IPS DF 6.9 (cell line): ENCODE measurements around the gene PPM1J.

ENCODE experiments used
- DNase-seq: peaks from one replicate; pipeline ENCODE4 v3.0.0-alpha.2; 2013; ENCODE audit warnings: low read depth, low spot score
- H3K27ac ChIP-seq: one replicate; pipeline ENCODE4 v1.5.1; 2013; ENCODE audit warnings: low read length, control low read depth
- H3K27me3 ChIP-seq: 2 replicates; pipeline ENCODE4 v1.6.1; 2013; ENCODE audit warnings: mild to moderate bottlenecking, low read length; ENCODE audit not compliant: control insufficient read depth, insufficient read depth
- H3K36me3 ChIP-seq: 2 replicates; pipeline ENCODE4 v1.6.1; 2013; ENCODE audit warnings: low read length; ENCODE audit not compliant: control insufficient read depth, insufficient read depth
- H3K4me1 ChIP-seq: 2 replicates; pipeline ENCODE4 v1.6.1; 2013; ENCODE audit warnings: low read length; ENCODE audit not compliant: control insufficient read depth, insufficient read depth
- H3K4me3 ChIP-seq: 2 replicates; pipeline ENCODE4 v1.5.1; 2013; ENCODE audit warnings: mild to moderate bottlenecking, low read length
- H3K9me3 ChIP-seq: 2 replicates; pipeline ENCODE4 v1.6.1; 2013; ENCODE audit warnings: low read length, inconsistent platforms; ENCODE audit not compliant: control insufficient read depth, insufficient read depth
- WGBS: extraction: QIAGEN DNeasy Blood & Tissue Kit; methylation state at CpG from one replicate; pipeline ENCODE4 v1.1.7; 2013; ENCODE audit warnings: mixed read lengths, missing lambda C conversion rate; ENCODE audit not compliant: insufficient read length, insufficient coverage; 5-methylcytosine and 5-hydroxymethylcytosine counted together

PPM1J gene

GRCh38 chr1:112698366-112699310 lies 16.5 kb downstream of the PPM1J start:
- H3K4me1 ChIP-seq, result peaks cover 8% of the 10 kb centered on the region
- DNase-seq, result no peak
- WGBS, result no CpG with 5 or more reads among the region's 17 CpGs

DNA sequence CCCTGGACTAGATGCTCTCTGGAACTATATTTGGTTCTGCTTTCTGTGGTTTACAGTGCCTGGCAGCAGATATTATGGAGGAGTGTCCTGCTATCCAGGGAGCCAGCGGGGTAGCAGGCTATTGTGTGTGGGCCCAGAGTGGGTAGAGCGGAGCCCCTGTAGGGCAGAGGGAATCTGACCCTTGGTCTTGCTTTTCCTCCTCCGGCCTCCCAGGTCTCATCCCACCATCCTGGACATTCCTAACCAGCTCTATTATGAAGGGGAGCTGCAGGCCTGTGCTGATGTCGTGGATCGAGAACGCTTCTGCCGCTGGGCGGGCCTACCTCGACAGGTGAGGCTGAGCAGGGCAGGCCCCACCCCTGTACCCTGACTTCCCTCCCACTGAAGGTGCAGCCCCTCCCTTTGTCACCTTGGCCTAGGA lies 17.3 kb downstream of the PPM1J start:
- H3K9me3 ChIP-seq, result no peaks in the 10 kb centered on the region
- DNase-seq, result no peak
- H3K4me3 ChIP-seq, result no peak overlapping the region
- no CpG with 5 or more reads among the region's 9 CpGs for WGBS
- H3K36me3 ChIP-seq, result peaks cover 38% of the 10 kb centered on the region
- no peaks in the 10 kb centered on the region for H3K27me3 ChIP-seq
- peaks cover 8% of the 10 kb centered on the region for H3K4me1 ChIP-seq
- no peak overlapping the region for H3K27ac ChIP-seq

More at GRCh38 chr1:112698366-112699310, 16.5 kb downstream of the PPM1J start:
- H3K36me3 ChIP-seq, result peaks cover 36% of the 10 kb centered on the region
- H3K4me3 ChIP-seq, result no peak overlapping the region
- H3K27me3 ChIP-seq, result no peaks in the 10 kb centered on the region
- no peak overlapping the region for H3K27ac ChIP-seq
- no peaks in the 10 kb centered on the region for H3K9me3 ChIP-seq

DNA sequence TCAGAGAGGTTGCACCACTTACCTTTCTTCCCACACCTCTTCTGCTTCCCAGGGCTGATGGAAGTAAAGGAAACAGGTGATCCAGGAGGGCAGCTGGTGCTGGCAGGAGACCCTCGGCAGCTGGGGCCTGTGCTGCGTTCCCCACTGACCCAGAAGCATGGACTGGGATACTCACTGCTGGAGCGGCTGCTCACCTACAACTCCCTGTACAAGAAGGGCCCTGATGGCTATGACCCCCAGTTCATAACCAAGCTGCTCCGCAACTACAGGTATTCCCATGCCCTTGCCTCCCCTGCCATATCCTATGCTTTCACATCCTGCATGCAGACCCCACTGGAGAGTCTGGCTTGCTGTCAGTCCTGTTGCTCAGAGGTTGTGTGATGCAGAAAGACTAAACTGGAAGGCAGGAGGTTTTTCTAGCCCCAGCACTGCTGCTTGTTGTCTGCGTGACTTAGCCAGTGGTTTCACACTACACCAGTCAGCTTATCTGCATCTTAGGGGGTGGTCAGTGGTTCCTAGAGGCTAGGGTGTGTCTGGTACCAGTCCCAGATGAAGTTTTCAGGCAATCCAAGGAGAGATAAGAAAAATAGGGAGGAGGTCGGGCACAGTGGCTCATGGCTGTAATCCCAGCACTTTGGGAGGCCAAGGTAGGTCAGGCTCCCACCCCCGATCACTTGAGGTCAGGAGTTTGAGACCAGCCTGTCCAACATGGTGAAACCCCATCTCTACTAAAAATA lies 18.4 kb downstream of the PPM1J start:
- no peak for DNase-seq
- H3K4me3 ChIP-seq, result no peak overlapping the region
- no CpG with 5 or more reads among the region's 7 CpGs for WGBS
- no peak overlapping the region for H3K27ac ChIP-seq
- no peaks in the 10 kb centered on the region for H3K27me3 ChIP-seq
- H3K4me1 ChIP-seq, result peaks cover 8% of the 10 kb centered on the region
- no peaks in the 10 kb centered on the region for H3K9me3 ChIP-seq
- H3K36me3 ChIP-seq, result peaks cover 41% of the 10 kb centered on the region

DNA sequence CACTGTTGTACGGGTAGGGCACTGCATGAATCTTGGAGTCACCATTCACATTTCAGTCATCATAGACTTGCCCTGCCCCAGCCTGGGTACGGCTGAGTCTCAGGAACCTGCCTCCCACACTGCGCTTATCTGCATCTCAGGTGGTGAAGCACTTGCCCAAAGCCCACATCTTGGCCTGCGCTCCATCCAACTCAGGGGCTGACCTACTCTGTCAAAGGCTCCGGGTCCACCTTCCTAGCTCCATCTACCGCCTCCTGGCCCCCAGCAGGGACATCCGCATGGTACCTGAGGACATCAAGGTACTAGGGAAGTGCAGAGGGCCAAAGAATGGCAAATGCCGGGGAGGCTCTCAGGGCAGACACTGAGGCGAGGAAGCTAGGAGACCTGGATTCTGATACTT lies 19.9 kb downstream of the PPM1J start:
- no peak for DNase-seq
- no peak overlapping the region for H3K27ac ChIP-seq
- H3K9me3 ChIP-seq, result no peaks in the 10 kb centered on the region
- peaks cover 2% of the 10 kb centered on the region for H3K4me1 ChIP-seq
- H3K36me3 ChIP-seq, result peaks cover 40% of the 10 kb centered on the region
- no CpG with 5 or more reads among the region's 9 CpGs for WGBS
- H3K4me3 ChIP-seq, result no peak overlapping the region
- H3K27me3 ChIP-seq, result no peaks in the 10 kb centered on the region

GRCh38 chr1:112694363-112694929 lies 20.7 kb downstream of the PPM1J start:
- no peak overlapping the region for H3K4me3 ChIP-seq
- no peaks in the 10 kb centered on the region for H3K4me1 ChIP-seq
- WGBS, result no CpG with 5 or more reads among the region's 15 CpGs
- DNase-seq, result no peak
- no peaks in the 10 kb centered on the region for H3K27me3 ChIP-seq
- H3K9me3 ChIP-seq, result no peaks in the 10 kb centered on the region
- no peak overlapping the region for H3K27ac ChIP-seq
- H3K36me3 ChIP-seq, result peaks cover 33% of the 10 kb centered on the region

- Histone ChIP-seq H3K27me3 (no peaks in the 10 kb centered on the region), H3K27ac (no peak overlapping the region), H3K4me1 (no peaks in the 10 kb centered on the region), H3K4me3 (no peak overlapping the region), H3K36me3 (peaks cover 31% of the 10 kb centered on the region), H3K9me3 (no peaks in the 10 kb centered on the region)
- no CpG with 5 or more reads among the region's 6 CpGs for WGBS
- no peak for DNase-seq
Measured at GRCh38 chr1:112693821-112694220, 21.3 kb downstream of the PPM1J start.

DNA sequence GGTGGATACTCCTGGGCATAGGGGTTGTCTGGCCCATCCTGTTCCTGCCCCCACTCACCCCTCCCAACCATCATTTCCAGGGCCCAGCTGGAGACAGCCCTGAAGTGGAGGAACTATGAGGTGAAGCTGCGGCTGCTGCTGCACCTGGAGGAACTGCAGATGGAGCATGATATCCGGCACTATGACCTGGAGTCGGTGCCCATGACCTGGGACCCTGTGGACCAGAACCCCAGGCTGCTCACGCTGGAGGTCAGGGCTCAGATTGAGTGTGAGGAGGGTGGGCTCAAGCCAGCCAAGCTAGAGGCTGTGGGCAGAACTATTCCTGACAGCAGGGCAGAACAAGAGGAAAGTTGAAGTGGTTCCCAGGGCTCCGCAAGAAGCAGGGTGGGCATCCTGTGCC lies 22.5 kb downstream of the PPM1J start:
- Histone ChIP-seq H3K4me3 (no peak overlapping the region), H3K9me3 (no peaks in the 10 kb centered on the region), H3K4me1 (no peaks in the 10 kb centered on the region), H3K27ac (no peak overlapping the region), H3K36me3 (peaks cover 31% of the 10 kb centered on the region), H3K27me3 (no peaks in the 10 kb centered on the region)
- WGBS, result no CpG with 5 or more reads among the region's 5 CpGs
- DNase-seq, result no peak

GRCh38 chr1:112689842-112690237 lies 25.3 kb downstream of the PPM1J start:
- H3K4me3 ChIP-seq, result no peak overlapping the region
- no peak for DNase-seq
- no CpG with 5 or more reads among the region's 11 CpGs for WGBS
- H3K9me3 ChIP-seq, result no peaks in the 10 kb centered on the region
- H3K36me3 ChIP-seq, result peaks cover 19% of the 10 kb centered on the region; the same call in 1 of the 2 replicates
- no peaks in the 10 kb centered on the region for H3K4me1 ChIP-seq
- no peak overlapping the region for H3K27ac ChIP-seq
- H3K27me3 ChIP-seq, result no peaks in the 10 kb centered on the region

DNA sequence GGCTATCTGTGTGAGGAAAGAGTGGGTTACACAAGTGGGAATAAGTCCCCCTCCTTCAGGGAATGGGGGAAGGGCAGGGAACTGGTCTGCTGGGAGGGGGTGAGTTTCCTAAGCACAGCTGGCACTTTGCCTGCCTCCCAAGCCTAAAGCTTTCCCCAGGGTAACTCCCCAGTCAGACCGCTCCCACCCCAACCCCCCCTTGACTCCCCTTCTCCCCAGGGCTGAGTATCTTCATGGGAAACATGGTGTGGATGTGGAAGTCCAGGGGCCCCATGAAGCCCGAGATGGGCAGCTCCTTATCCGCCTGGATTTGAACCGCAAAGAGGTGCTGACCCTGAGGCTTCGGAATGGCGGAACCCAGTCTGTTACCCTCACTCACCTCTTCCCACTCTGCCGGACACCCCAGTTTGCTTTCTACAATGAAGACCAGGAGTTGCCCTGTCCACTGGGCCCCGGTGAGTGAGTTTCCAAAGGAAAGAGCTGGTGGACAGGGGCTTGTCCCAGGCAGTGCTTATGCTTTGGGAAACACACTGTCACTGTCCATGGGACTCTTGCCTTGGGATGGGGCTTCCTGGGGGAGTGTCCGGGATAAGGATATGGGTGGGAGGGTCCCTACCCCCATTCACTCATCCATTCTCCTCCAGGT lies 25.8 kb downstream of the PPM1J start:
- Histone ChIP-seq H3K4me3 (no peak overlapping the region), H3K27me3 (no peaks in the 10 kb centered on the region), H3K4me1 (no peaks in the 10 kb centered on the region), H3K27ac (no peak overlapping the region), H3K36me3 (peaks cover 15% of the 10 kb centered on the region; the same call in 1 of the 2 replicates), H3K9me3 (no peaks in the 10 kb centered on the region)
- DNase-seq, result no peak
- no CpG with 5 or more reads among the region's 9 CpGs for WGBS

DNA sequence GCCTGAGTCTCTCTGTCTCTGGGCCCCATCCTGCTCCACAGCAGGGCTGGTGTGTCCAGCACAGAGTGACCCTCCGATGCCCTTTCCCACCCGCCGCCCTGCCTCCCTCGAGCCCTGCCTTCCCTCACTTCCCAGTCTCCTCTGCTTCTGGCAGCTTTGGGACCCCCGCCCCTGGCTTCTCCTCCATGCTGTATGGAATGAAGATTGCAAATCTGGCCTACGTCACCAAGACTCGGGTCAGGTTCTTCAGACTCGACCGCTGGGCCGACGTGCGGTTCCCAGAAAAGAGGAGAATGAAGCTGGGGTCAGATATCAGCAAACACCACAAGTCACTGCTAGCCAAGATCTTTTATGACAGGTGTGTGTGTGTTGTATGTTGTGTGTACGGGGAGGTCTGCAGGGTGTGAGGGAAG lies 26.3 kb downstream of the PPM1J start:
- DNase-seq, result no peak
- Histone ChIP-seq H3K27ac (no peak overlapping the region), H3K27me3 (no peaks in the 10 kb centered on the region), H3K36me3 (peaks cover 9% of the 10 kb centered on the region; the same call in 1 of the 2 replicates), H3K4me1 (no peaks in the 10 kb centered on the region), H3K9me3 (no peaks in the 10 kb centered on the region), H3K4me3 (no peak overlapping the region)
- WGBS, result no CpG with 5 or more reads among the region's 13 CpGs
